NK-92 (cell line): ENCODE data around the gene ACVR1.
"Not testable (repeated sequence)": the region's sequence is repeated elsewhere in the genome, so short reads cannot be mapped to it uniquely, and the experiment has no call there.

Source experiments
- DNase-seq: peaks from one replicate; lab custom pipeline; 2025; ENCODE audit not compliant: unreplicated experiment; lab: John Stamatoyannopoulos, UW

ACVR1 gene

DNA sequence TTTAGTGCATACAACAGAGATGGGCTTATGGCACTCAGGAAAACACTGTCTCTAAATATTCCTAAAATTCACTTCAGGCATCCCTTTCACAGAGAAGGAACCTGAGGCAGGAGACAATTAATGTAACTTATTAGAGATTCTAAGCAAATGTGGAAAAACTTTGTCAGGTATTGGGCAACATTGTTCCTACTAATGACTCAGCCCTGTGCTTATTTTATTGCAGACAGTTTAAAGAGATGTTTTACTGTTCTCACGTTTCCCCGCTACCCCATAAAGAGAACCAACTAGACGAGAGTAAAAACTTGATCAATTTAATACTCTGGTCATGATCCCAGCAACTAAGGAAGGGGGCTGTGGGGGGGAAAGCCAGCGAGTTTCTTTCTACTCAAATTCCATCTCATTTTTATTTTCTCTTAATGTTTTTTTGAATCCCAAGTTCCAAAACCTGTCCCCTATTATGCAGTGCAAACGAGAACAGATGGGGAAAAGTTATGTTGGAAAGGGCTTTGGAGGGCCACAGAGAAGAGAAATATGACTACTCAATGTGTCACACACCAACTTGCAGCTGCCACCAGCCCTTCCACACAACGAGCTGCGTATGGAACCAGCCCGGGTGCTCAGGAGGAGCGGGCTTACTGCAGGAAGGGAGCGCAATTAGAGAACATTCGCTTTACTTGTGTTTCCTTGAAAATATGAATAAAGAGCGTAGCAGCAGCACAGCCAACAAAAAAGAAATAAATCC is 18.7 kb upstream of the ACVR1 start:
- no peak for DNase-seq

DNA sequence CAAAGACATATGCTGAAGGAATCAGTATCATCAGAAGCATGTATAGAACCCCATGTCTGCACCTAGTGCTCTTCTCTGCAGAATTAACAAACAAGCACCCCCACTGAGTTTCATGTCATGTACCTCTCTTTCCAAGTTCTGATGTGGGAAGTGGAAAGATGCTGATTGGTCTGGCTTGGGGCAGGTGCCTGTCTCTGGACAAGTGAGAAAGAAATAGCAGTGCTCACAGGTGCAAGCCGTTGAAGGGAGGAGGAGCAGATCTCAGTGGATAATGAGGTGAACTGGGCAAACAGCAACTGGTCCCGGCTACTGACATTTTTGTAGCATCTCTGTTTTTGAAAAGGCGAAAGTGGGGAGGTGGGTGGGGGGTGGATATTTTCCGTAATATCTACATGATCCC is 17.5 kb upstream of the ACVR1 start:
- no peak for DNase-seq

DNA sequence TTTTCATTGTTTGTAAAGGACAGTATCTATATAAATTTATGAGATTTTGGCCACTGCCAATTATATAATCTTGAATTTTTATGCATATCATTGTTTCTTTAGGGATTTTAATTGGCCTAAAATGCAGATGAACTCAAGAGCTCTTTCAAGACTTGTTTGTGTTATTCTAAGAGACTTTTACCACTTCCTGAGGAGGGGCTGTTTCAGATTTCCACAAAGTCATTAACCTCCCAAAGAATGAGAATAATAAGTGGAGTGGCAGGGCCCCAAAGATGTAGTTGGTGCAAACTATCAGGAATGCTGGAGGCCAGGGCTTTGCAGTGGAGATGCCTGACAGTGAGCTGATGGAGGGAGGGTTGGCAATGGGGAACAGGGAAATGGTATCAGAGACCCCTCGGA is 15.5 kb upstream of the ACVR1 start:
- DNase-seq = no peak

DNA sequence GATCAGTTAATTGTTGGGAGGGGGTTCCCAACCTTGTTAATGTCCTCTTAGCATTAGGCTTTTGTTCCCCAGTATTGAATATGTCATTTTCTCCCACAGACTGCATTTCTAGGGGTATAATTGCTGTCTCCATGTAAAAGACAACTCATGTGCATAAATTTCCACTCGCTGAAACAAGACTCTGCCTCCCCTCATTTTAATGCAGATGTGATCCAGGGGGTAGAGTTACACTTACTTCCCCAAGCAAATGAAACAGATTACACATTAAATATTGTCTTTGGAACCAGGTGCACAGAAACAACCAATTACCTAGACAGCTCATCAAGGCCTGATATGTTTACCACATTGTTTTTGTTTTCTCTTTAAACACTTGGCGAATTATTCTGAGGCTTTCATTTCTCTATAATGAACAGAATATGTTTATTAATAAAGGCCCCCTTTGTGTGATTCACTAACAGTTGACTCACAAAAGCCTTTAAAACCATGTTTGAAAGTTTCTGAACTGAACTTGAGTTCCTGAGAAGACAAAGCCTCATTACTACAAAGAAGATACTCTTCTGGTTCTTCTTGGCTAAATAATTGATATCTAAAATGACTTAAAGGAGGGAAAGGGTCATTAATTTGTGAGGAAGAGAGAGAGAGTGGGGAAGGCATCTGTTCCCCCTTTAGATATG is 15.0 kb upstream of the ACVR1 start:
- DNase-seq = no peak

DNA sequence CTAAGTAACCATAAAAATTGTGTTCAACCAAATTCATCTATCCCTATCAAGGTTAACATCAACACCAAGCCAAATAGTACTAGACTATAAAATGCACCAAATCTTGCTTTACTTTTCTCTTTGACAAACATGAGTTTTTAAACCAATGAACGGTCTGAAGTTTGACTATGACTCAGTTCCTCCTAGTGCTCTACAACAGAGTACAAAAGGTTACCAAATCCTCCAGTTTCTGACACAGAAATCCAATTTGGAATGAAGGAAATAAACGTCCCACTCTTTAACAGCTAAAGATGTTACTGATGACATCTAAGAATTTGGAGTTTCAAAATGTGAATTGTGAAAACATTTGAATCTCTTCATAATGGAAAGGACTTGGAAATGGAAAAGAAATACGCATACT is 11.8 kb upstream of the ACVR1 start:
- DNase-seq = no peak

DNA sequence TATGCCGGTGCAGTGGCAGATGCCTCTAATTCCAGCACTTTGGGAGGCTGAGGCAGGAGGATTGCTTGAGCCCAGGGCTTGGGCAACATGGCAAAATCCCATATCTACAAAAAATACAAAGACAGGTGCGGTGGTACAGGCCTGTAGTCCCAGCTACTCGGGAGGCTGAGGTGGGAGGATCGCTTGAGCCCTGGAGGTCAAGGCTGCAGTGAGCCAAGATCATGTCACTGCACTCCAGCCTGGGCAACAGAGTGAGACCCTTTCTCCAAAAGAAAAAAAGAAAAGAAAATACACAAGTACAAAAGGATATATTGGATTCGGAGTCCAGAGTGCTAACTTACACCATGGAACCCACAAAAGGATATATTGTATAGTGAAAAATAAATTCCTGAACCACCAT is 8.4 kb upstream of the ACVR1 start:
- not testable (repeated sequence) for DNase-seq

DNA sequence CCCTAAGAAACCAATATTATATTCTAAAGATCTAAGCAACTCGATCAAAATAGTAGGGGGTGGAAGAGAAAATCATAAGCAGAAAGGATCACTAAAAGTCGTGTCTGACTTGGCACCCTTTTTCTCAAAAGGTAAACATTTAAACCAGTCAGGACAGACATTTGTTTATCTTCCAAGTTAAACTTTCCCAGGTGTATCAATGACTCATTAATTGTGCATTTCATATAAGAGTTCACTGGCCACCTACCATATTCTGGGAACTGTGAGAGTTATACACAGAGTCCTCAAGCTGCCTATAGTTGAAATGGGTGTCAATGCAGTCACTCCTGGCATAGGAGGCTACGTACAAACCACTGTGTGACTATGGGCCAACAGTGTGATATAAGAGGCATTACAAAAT is 4.8 kb upstream of the ACVR1 start:
- DNase-seq = no peak

DNA sequence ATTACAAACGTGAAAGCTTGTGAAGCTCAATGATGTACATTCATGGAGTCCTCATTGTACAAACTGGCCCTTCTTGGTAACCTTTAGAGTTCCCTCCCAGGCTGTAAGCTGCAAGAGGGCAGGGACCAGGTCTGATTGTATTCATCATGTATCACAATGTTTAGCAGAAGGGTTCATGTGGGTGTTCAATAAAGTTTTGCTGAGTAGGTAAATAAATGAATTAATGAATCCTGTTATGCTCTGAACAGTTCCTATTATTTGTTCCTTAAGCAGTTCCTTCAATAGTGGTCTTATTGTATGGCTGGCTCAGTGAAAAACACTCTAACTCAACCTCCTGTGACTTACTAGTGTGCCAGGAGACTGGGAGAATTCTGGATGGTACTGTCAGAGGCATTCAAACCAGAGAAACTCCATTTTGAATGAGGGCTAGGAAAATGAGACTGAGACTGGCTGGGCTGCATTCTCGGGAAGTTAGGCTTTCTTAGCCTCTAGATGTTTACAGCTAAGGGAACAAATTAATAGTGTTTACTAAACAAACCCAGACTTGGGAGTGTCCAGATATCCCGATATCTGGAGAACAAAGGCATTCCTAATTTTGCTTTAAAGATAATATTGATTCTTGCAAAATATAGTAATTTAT is 1.8 kb upstream of the ACVR1 start:
- DNase-seq = no peak

DNA sequence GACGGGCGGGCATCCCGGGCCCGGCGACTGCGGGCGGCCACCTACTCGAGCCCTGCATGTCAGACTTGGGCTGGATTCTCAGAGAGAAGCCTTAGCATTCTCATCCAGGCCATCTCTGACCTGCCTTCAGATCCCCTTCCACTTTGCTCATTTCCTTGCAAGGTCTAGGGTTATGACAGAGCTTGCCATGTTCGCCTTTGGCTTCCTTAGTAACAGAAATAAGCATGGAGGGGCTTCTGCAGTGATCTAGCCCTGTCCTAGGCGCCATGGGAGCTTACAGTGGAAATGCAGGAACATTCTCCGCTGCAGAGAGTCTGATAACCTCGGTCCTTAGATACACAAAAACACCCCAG is 632 bp upstream of the ACVR1 start:
- no peak for DNase-seq

DNA sequence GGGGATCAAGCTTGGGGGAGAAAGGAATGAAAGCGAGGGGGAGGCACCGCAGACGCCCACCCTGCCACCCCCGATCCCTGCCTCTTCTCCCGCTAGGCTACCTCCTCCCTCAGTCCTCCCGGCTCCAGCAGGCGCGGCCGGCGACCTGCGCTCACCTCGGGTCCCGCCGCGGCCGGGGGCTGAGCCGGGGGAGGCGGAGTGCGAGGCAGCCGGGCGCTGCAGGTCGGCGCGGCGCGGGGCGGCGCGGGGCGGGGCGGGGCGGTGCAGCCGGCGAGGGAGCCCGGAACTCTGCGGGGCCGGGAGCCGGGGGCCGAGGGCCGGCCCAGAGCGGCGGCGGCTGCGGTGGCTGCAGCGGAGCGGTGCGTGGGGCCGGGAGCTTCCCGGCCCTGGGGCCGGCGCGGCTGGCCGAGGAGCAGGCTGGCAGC is 477 bp downstream of the ACVR1 start:
- DNase-seq = no peak

DNA sequence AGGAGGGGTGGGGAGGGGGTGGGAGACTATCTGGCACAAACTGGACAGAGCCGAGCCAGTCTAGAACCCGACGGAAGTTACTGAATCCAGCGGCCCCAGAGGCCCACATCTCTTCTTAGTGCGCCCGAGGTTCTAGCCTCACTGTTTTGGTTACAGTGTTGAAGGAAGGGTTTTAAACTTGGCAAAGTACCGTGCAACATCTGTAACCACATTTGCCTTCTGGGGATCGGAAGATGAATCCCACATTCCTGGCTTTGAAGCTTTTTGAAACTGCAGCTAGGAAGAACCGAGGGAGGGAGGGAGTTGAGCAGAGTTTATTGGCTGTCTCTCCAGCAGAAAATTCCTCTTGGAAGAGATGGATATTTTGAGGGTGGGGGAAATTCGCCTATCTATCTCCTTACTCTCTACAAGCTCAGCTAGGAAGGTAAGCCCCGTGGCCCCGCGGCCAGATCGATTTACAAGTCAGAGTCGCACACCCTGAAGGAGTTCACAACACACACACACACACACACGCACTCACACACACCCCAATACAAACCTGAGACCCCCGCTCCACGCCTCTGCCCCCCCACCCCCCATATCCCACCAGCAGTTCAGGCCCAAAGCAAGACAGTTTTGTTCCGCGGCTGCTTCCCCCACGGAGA is 1.0 kb downstream of the ACVR1 start:
- no peak for DNase-seq

DNA sequence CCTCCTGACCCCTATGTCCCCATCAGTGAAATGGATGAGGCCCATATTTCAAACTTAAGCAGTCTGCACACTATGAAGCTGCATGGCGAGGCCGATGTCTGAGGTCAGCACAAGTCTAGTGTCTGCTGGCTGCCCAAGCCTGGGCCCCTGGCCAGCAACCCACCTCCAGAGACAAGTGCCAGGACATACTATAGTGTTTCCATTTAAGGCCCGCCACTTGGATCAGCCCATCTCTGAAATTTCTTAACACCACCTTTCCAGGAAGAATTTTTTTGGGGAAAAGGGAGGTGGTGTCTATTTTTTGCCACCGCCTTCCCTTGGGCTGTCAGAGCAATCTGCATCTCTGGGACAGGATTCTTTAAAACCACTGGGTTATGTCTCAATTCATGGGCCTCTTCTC is 1.8 kb downstream of the ACVR1 start:
- DNase-seq = no peak

DNA sequence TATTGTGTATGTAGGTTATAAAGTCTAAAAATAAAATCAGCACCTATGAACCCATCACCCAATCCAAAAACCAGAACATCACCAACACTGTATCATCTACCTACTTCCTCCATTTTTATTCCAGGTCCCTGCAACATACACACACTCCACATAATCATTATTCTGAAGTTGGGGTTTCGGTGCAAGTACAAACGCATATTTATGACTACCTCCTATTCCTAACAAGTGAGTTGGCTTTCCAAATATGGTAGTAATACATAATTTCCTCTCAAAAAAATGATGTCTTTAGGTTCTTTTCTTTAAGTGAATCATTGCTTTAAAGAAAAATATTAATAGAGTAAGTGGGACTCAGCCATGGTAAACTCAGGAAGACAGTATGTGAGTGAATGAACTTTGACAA is 3.3 kb downstream of the ACVR1 start:
- DNase-seq = no peak

DNA sequence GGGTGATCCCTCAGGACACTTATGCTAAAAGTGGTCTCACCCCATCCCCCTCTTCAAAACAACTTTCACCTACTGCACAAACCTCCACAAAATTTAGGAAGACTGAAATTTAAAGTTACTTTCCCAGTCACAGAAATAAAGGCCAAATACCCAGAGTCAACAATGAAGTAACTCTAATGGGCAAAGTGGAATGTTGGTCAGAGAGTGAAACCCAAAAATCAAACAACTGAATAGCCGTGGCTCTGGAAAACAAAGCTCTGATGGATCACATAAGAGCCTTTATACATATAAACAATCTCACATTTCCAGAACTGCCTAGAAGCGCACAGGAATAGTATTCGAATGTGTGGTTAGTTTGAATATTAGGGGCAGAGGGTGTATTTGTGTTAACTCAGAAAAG is 4.7 kb downstream of the ACVR1 start:
- DNase-seq = no peak

DNA sequence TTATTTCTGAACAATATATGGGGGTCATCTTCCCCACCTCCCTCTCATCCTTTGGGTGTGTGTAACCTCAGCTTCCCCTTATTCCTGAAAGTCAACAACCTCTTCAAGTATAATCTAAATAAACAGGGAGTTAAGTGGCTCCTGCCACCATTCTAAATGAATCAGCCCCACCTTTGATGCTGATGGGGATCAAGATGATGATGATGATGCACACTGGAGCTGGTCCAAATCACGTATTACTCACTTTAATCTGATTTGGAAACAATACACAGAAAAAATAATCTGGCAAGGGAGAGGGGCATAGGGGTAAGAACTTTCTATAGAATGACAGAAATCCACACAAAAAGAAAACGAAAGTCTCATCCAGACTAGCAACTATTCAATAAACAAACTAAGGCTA is 7.1 kb downstream of the ACVR1 start:
- DNase-seq = no peak

DNA sequence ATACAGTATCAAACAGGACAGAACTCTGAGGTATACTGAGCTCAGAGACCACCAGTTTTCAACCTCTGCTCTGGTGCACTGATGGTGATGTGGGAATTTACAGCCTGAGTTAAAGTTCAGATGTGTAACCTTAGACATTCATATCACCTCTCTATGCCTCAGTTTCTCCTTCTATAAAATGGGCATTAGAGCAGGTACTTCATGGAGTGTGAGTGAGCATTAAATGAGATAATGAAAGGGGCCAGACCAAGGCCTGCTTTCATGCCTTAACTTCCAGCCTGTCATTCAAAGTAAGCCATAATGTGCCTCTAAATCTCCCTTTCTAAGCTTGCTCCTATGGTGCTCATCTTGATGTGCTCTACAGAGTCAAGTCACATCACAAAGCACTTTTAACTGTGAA is 8.4 kb downstream of the ACVR1 start:
- DNase-seq = no peak

DNA sequence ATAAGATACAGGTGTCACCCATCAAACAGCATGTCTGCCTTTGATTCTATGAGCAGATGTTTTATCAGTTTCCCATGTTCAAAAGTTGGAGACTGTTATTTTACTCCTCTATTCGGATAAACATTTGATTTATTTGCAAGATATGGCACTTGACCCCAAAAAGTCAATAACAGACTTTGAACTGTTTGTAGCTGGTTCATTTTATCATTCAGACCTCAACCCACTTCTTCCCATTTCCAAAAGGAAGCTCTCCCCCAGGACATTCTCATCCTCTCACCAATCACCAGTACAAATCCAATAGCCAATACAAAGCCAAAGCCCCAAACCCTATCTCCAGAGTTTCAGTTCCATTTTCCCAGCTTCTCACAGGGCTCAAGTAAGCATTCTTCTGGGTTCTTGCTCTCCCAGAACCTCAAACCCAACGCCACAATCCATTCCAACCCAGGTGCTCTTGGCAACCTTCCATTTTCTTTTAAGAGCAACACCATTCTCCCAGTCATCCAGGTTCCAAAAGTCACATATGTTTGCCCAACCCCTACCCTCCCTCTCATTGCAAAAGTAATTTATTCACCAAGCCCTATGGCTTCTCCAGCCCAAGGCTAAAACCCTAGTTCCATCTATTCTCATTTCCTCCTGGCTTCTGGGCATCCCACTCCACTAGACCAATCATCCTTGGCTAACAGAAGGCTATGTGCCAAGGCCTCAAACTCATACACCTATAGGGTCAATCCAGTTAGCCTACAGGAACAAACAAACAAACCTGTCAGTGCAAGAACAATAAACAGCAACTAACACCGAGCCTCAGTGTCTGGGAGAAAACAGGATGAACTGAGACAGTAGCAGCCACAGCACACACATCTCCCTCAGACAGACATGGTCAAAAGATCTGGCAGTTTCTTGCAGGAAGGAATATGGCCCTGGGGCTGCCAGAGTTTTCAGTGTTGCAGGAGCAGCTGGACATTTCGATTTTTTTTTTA is 9.2 kb downstream of the ACVR1 start:
- no peak for DNase-seq

DNA sequence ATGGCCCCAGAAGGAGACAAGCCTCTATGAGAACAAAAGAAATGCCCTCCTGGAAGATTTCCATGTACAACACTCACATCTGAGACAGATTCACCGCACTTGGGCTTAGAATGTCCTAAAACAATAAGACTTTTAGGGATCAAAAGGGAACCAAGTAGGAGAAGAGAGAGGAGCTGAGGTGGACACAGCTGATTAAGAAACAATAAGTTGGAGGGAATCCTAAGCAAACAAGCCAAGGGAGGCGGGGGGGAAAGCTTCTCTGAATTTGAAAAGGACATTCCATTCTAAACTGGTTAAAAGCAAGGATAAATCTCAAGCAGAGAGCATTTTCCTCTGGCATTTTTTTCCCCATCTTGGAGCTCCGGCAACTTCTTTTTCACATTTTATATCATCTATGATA is 9.9 kb downstream of the ACVR1 start:
- DNase-seq = no peak

DNA sequence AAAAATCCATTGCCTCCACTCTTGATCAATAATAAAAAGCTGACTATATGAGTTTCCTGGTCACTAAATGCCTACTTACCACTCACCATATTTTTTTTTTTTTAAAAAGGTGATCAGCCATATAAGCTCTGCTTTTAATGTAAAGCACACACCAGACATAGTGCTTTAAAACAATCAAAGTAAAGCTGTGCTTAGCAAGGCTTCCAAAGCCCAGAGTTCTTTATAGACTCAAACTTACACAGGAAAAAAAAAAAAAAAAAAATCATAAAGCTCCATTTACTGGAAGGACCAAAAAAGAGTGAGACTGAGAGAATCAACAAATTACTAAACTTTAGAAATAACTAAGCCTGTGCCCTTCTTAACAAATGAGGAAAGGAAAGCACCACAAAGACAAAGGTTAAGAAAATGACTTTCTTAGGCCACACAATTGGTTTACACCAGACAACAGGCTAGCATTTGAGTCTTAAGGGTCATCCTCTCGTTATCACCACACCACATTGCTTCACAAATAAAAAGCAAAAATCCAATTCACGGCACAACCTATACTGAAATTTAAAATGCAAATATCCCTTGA is 11.2 kb downstream of the ACVR1 start:
- no peak for DNase-seq

DNA sequence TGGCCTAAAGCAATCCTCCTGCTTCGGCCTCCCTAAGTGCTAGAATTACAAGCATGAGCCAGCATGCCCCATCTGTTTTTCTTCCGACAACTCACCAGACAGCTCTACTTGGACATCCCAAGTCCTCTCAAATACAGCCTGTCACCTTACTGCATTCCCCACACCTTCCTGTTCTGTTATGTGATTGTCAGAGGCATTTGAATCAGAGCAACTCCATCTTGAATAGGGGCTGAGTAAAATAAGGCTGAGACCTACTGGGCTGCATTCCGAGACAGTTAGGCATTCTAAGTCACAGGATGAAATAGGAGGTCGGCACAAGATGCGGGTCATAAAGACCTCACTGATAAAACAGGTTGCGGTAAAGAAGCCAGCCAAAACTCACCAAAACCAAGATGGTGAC is 17.3 kb downstream of the ACVR1 start:
- DNase-seq = no peak

DNA sequence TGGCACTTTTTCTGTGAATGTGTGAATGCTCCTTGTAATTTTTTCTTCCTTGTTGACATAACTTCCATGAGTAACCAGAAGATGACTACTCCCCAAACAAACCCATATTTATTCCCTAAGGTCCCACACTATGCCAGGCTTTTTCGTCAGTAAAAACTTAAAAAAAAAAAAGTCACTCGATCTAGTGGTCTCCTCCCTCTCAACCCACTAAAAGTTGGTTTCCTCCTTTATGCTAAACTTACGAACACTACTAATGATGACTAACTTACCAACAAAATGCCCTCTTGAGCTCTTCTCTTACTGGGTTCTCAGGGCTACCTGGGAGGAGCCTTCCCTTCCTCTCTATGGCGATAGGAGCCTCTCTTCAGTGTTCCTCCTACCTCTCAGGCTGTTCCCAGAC is 18.2 kb downstream of the ACVR1 start:
- DNase-seq = no peak
